IMR-90 (cell line): ENCODE measurements around the gene GLYATL1. TPM values are rescaled to one million over a fixed set of nuclear protein-coding genes. Genes with fewer than 3 reads are reported as not detected.

Experiments
- ATAC-seq: fragments of 200-7000 bp; cut with Tn5 transposase; 2 replicates; pipeline ENCODE4 v1.9.1; 2020; ENCODE audit warnings: low read depth, mild to moderate bottlenecking, moderate library complexity
- BruUV-seq: library from RNA; stranded (reverse); fragments of 400-500 nt; replicated peaks from 2 replicates; lab custom pipeline; 2021; lab: Mats Ljungman, UMichigan
- CTCF ChIA-PET: fragments of 300-600 bp; formaldehyde crosslinking; extraction: SDS; loops from one replicate; lab custom pipeline; 2021; ENCODE audit warnings: antibody characterized with exemption; lab: Yijun Ruan, JAX
- POLR2A ChIA-PET: fragments of 300-600 bp; sonication (Branson Sonifier 250); formaldehyde crosslinking; loops from one replicate; lab custom pipeline; 2022; ENCODE audit warnings: antibody characterized with exemption; ENCODE audit not compliant: unreplicated experiment; lab: Charles Lee
- DNase-seq: peaks from one replicate; pipeline ENCODE4 v3.0.0; 2013
- H2AFZ ChIP-seq: replicated peaks from 2 replicates; pipeline ENCODE3; 2013; ENCODE audit warnings: low read length, mild to moderate bottlenecking; ENCODE audit not compliant: poor library complexity
- H2AK5ac ChIP-seq: 2 replicates; pipeline ENCODE4 v1.6.1; 2013; ENCODE audit warnings: low read depth, low read length, inconsistent platforms
- H2AK9ac ChIP-seq: replicated peaks from 2 replicates; pipeline ENCODE3; 2013; ENCODE audit warnings: mild to moderate bottlenecking, low read depth, low read length, moderate library complexity; ENCODE audit not compliant: poor library complexity
- H2BK120ac ChIP-seq: 2 replicates; pipeline ENCODE4 v1.6.1; 2013; ENCODE audit warnings: low read depth, low read length, inconsistent platforms
- H2BK15ac ChIP-seq: 3 replicates; pipeline ENCODE4 v1.6.1; 2013; ENCODE audit warnings: low read depth, low read length, inconsistent platforms
- H2BK20ac ChIP-seq: 2 replicates; pipeline ENCODE4 v1.6.1; 2013; ENCODE audit warnings: low read depth, mild to moderate bottlenecking, inconsistent platforms, low read length, moderate library complexity
- H2BK5ac ChIP-seq: 2 replicates; pipeline ENCODE4 v1.6.1; 2013; ENCODE audit warnings: mild to moderate bottlenecking, low read depth, low read length, inconsistent platforms; ENCODE audit not compliant: poor library complexity, severe bottlenecking
- H3K14ac ChIP-seq: replicated peaks from 2 replicates; pipeline ENCODE4 v1.6.1; 2013; ENCODE audit warnings: low read depth, low read length, inconsistent platforms
- H3K18ac ChIP-seq: 2 replicates; pipeline ENCODE4 v1.6.1; 2013; ENCODE audit warnings: low read depth, low read length, control low read depth
- H3K23ac ChIP-seq: 2 replicates; pipeline ENCODE4 v1.6.1; 2013; ENCODE audit warnings: low read depth, low read length, inconsistent platforms
- H3K27ac ChIP-seq: 2 replicates; pipeline ENCODE4 v1.5.1; 2013; ENCODE audit warnings: mild to moderate bottlenecking, control low read depth, low read length; ENCODE audit not compliant: insufficient read depth
- H3K27me3 ChIP-seq: 2 replicates; pipeline ENCODE4 v1.6.1; 2013; ENCODE audit warnings: low read length; ENCODE audit not compliant: control insufficient read depth, insufficient read depth
- H3K36me3 ChIP-seq: 2 replicates; pipeline ENCODE4 v1.6.1; 2013; ENCODE audit warnings: low read length, mixed read lengths; ENCODE audit not compliant: control insufficient read depth, insufficient read depth
- H3K4ac ChIP-seq: 2 replicates; pipeline ENCODE4 v1.6.1; 2013; ENCODE audit warnings: low read depth, low read length, inconsistent platforms
- H3K4me1 ChIP-seq: 2 replicates; pipeline ENCODE4 v1.6.1; 2013; ENCODE audit warnings: low read length, mixed read lengths; ENCODE audit not compliant: control insufficient read depth, insufficient read depth
- H3K4me2 ChIP-seq: 2 replicates; pipeline ENCODE4 v1.6.1; 2013; ENCODE audit warnings: low read depth, mild to moderate bottlenecking, control low read depth, low read length, moderate library complexity
- H3K4me3 ChIP-seq: 2 replicates; pipeline ENCODE4 v1.5.1; 2013; ENCODE audit warnings: low read depth, mild to moderate bottlenecking, control low read depth, low read length, moderate library complexity; ENCODE audit not compliant: insufficient read depth
- H3K56ac ChIP-seq: 2 replicates; pipeline ENCODE4 v1.6.1; 2013; ENCODE audit warnings: low read length, inconsistent platforms; ENCODE audit not compliant: insufficient read depth; ENCODE audit errors: extremely low read depth
- H3K79me1 ChIP-seq, 2 experiments: 2 replicates each; pipeline ENCODE4 v1.6.1; 2013; ENCODE audit warnings: low read length in 2 of 2, inconsistent platforms in 1 of 2, low read depth in 1 of 2
- H3K9ac ChIP-seq: 2 replicates; pipeline ENCODE4 v1.6.1; 2013; ENCODE audit warnings: low read depth, low read length, control low read depth
- H3K9me1 ChIP-seq: 2 replicates; pipeline ENCODE4 v1.6.1; 2013; ENCODE audit warnings: low read length, inconsistent platforms; ENCODE audit not compliant: insufficient read depth
- H3K9me3 ChIP-seq: 2 replicates; pipeline ENCODE4 v1.6.1; 2013; ENCODE audit warnings: low read length; ENCODE audit not compliant: control insufficient read depth, insufficient read depth
- H4K20me1 ChIP-seq: 2 replicates; pipeline ENCODE4 v1.6.1; 2013; ENCODE audit warnings: low read length, inconsistent platforms; ENCODE audit not compliant: insufficient read depth
- H4K5ac ChIP-seq: 2 replicates; pipeline ENCODE4 v1.6.1; 2013; ENCODE audit warnings: mild to moderate bottlenecking, low read depth, low read length, control low read depth
- H4K8ac ChIP-seq, 2 experiments: 2 replicates each; pipeline ENCODE4 v1.6.1; 2013; ENCODE audit warnings: low read depth in 2 of 2, low read length in 2 of 2, control low read depth in 1 of 2, inconsistent platforms in 1 of 2
- H4K91ac ChIP-seq: 2 replicates; pipeline ENCODE4 v1.6.1; 2013; ENCODE audit warnings: low read depth, low read length, inconsistent platforms; ENCODE audit not compliant: insufficient read depth
- BHLHE40 ChIP-seq: fragments of 150-350 bp; IDR thresholded peaks from 2 replicates; pipeline ENCODE4 v1.6.1; 2016; ENCODE audit warnings: mild to moderate bottlenecking, low read depth, low read length
- CHD1 ChIP-seq: IDR thresholded peaks from 2 replicates; pipeline ENCODE4 v1.6.1; 2012; ENCODE audit warnings: low read depth, low read length, improper control_type of control experiment
- MAFK ChIP-seq: IDR thresholded peaks from 2 replicates; pipeline ENCODE4 v1.6.1; 2012; ENCODE audit warnings: low read depth, low read length, improper control_type of control experiment
- MAZ ChIP-seq: IDR thresholded peaks from 2 replicates; pipeline ENCODE4 v1.6.1; 2012; ENCODE audit warnings: low read depth, mild to moderate bottlenecking, low read length, improper control_type of control experiment, moderate library complexity, borderline replicate concordance
- MXI1 ChIP-seq: IDR thresholded peaks from 2 replicates; pipeline ENCODE4 v1.6.1; 2012; ENCODE audit warnings: low read depth, mild to moderate bottlenecking, low read length, moderate library complexity, borderline replicate concordance
- POLR2A ChIP-seq: IDR thresholded peaks from 2 replicates; pipeline ENCODE4 v1.6.1; 2012; ENCODE audit warnings: mild to moderate bottlenecking, low read depth, low read length
- RFX5 ChIP-seq: IDR thresholded peaks from 2 replicates; pipeline ENCODE4 v1.8.0; 2012; ENCODE audit warnings: low read depth, mild to moderate bottlenecking, low read length, moderate library complexity
- WGBS, 2 experiments: methylation state at CpG; one replicate each; pipeline versions ENCODE4 v1.1.5 to v1.1.7; 2013; ENCODE audit warnings: missing lambda C conversion rate in 2 of 2; ENCODE audit not compliant: insufficient read length in 1 of 2; ENCODE audit errors: extremely low coverage in 2 of 2; 5-methylcytosine and 5-hydroxymethylcytosine counted together
- dilution Hi-C: fragments of 300-500 bp; cut with HindIII; formaldehyde crosslinking; loops from one replicate; pipeline ENCODE4 v1.14.3; 2018; ENCODE audit warnings: low sequenced_read_pairs; ENCODE audit not compliant: unreplicated experiment
- in situ Hi-C: fragments of 300-500 bp; cut with MboI; formaldehyde crosslinking; loops from 3 replicates; pipeline ENCODE4 v1.14.3; 2019; ENCODE audit warnings: low sequenced_read_pairs, inconsistent platforms, mixed read lengths
- intact Hi-C: fragments of 100-400 bp; cut with micrococcal nuclease; formaldehyde crosslinking; loops from 2 replicates; pipeline ENCODE4 v1.10.0; 2022
- polyA plus RNA-seq, 3 experiments: library from polyadenylated mRNA; depleted of rRNA; stranded (reverse); fragments of >200 nt; gene quantifications; 2 replicates each; pipeline ENCODE4 v1.2.3, GENCODE V29; 2012; ENCODE audit warnings: low replicate concordance in 1 of 3
- total RNA-seq: library from RNA; depleted of rRNA; stranded (reverse); fragments of >200 nt; gene quantifications from 2 replicates; pipeline ENCODE4 v1.2.3, GENCODE V29; 2012
- TF ChIP-seq, protein P1 (sequence below): conservative IDR thresholded peaks from 2 replicates; pipeline ENCODE4 v1.5.1; 2012; ENCODE audit warnings: mild to moderate bottlenecking, low read depth, low read length, improper control_type of control experiment

Gene GLYATL1
- total and polyA plus RNA-seq, 2 of the 4 experiments (the other 2 are of a cell fraction): 0.54 to 0.58 TPM

DNA sequence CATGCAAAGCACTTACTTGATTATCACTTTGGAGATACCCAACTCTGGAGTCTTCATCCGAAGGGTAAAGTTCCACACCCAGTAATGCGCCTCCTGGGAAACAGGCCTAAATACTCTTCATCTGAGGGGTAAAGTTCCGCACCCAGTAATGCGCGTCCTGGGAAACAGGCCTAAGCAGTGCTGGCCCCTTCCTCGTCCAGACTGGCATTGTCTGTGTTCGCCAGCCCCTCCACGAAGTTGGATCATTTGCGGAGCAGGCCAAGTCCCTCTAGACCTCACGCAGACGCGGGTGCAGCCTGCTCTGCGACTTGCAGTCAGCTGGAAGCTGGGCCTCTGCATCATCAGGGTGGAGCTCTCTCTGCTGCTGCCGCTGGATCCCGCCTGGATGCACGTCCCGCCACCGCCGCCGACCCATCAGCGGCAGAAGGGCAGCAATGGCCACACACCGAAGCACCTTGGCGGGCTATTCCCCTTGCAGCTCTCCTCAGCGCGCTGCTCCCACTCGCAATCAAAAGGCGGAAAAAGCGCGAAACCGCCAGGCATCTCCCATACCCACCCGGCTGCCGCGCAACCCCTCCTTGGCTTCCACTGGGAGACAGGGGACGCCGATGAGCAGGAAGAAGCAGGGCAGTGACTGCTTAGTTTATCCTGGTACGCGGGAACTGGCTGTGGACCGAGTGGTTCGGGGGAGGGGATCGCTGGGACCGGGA lies 34.1 kb upstream of the GLYATL1 start:
- no peaks in the 10 kb centered on the region for H3K9me3 ChIP-seq
- peaks cover 5 to 34% of the 10 kb centered on the region in 2 experiments; a peak in 3 of 4 replicates for H3K79me1 ChIP-seq
- ChIA-PET POLR2A (no interaction called here), CTCF (interaction anchor here (1.0 to 2.8 kb wide), 6 partner anchors 14 to 253 kb away, joined by 3 to 19 read pairs (median 3); no protein-coding TSS in a partner anchor)
- no peaks in the 10 kb centered on the region for H3K36me3 ChIP-seq
- no peaks in the 10 kb centered on the region; the same call in 1 of the 2 replicates for H3K4me1 ChIP-seq
- dilution Hi-C loops: no loop called here
- peak overlapping the region; percentile 42 to 90 for H4K8ac ChIP-seq
- H4K91ac ChIP-seq: no peak overlapping the region; the same call in 1 of the 2 replicates
- peak overlapping the region; percentile 73; the same call in 1 of the 2 replicates for H3K14ac ChIP-seq
- H2AK9ac ChIP-seq: peak overlapping the region; percentile 50
- peak overlapping the region; percentile 60 for H2BK5ac ChIP-seq
- peak overlapping the region; percentile 59; the same call in 1 of the 2 replicates for H2BK120ac ChIP-seq
- H3K23ac ChIP-seq: peak overlapping the region; percentile 85; the same call in 1 of the 2 replicates
- peak overlapping the region; percentile 64 for H3K4ac ChIP-seq
- no peaks in the 10 kb centered on the region for H3K27me3 ChIP-seq
- peak overlapping the region; percentile 51; the same call in 1 of the 2 replicates for H3K27ac ChIP-seq
- ATAC-seq (peak; percentile 78), DNase-seq (peak; percentile 70)
- peak overlapping the region; percentile 67; the same call in 1 of the 2 replicates for H3K18ac ChIP-seq
- H3K9ac ChIP-seq: peak overlapping the region; percentile 77
- no TSS peak for BruUV-seq
- no peak overlapping the region for H2AK5ac ChIP-seq
- H3K4me2 ChIP-seq: peak overlapping the region; percentile 98
- H2AFZ ChIP-seq: peak overlapping the region; percentile 99
- H3K4me3 ChIP-seq: peak overlapping the region; percentile 75
- no peak overlapping the region for H2BK15ac ChIP-seq
- H2BK20ac ChIP-seq: no peak overlapping the region
- no peaks in the 10 kb centered on the region for H4K20me1 ChIP-seq
- intact Hi-C loops: loop anchor here (1.0 to 2.0 kb wide), 2 partner anchors 22 to 231 kb away; no protein-coding TSS in a partner anchor
- in situ Hi-C loops: loop anchor here (10.0 kb wide), 3 partner anchors 250 to 330 kb away; partner anchors contain the start of genes LPXN and ZFP91
- no peak for TF ChIP-seq MXI1
- peak; percentile 45; the same call in 1 of the 2 replicates for TF ChIP-seq POLR2A
- no peak for TF ChIP-seq BHLHE40
- TF ChIP-seq CHD1: no peak
- TF ChIP-seq, protein P1, sequence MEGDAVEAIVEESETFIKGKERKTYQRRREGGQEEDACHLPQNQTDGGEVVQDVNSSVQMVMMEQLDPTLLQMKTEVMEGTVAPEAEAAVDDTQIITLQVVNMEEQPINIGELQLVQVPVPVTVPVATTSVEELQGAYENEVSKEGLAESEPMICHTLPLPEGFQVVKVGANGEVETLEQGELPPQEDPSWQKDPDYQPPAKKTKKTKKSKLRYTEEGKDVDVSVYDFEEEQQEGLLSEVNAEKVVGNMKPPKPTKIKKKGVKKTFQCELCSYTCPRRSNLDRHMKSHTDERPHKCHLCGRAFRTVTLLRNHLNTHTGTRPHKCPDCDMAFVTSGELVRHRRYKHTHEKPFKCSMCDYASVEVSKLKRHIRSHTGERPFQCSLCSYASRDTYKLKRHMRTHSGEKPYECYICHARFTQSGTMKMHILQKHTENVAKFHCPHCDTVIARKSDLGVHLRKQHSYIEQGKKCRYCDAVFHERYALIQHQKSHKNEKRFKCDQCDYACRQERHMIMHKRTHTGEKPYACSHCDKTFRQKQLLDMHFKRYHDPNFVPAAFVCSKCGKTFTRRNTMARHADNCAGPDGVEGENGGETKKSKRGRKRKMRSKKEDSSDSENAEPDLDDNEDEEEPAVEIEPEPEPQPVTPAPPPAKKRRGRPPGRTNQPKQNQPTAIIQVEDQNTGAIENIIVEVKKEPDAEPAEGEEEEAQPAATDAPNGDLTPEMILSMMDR: peak; percentile 14; the same call in 1 of the 2 replicates
- no peak for TF ChIP-seq MAFK
- TF ChIP-seq MAZ: no peak
- TF ChIP-seq RFX5: no peak
- H3K56ac ChIP-seq: peak overlapping the region; percentile 54; the same call in 1 of the 2 replicates
- 2% methylated on average over 20 of the region's 41 CpGs; no CpG with 5 or more reads in 1 of the 2 experiments for WGBS, 2 experiments
- peaks cover 7% of the 10 kb centered on the region; the same call in 1 of the 2 replicates for H3K9me1 ChIP-seq
- peak overlapping the region; percentile 85; the same call in 1 of the 2 replicates for H4K5ac ChIP-seq
